ENCODE results near the gene SLC22A31.
A peak's percentile ranks its signal among the peaks of the same experiment; 100 is the strongest.
"Not testable (repeated sequence)": the region's sequence is repeated elsewhere in the genome, so short reads cannot be mapped to it uniquely, and the experiment has no call there.

SLC22A31 gene
- total RNA-seq: 0.09 to 0.42 reads per million in 2 experiments

DNA sequence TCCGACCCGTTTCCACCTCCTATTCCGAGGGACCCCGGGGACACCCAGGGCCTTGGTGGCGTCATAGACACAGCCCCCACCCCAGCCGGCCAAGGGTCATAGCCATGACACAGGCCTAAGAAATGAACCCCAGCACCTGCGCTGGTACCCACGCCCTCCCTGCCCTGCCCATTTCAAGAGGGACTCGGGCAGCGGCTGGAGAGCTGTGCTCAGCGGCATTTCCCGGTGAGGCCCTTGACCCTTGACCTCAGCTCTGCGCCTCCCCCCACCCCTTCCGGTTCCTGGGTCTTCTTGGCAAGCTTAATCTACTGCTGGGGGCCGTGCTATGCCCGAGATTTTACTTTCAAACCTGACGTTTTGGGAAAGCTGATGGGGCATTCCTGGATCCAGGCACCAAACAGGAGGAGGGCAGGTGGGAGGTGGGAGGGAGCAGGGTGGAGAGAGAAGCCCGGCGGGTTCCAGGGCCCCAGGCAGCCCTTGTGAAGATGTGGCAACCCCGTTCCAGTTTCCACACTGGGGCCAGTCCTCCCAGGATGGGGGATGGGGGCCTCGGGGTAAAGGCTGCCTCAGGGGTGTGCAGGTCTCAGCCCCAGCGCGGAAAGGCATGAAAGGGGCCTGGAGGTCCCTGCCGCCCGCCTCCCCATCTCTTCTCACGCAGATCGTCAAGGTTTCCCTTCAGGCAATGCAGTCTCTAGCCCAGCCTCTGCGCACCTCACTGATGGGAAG is at the start of gene SLC22A31:
TSS of gene SLC22A31 (minus strand) at position 414 of the 726 bp plus-strand sequence. CDS start at position 378, 36 bp downstream.
- no peak for DNase-seq (ENCODE audit: low read depth)

DNA sequence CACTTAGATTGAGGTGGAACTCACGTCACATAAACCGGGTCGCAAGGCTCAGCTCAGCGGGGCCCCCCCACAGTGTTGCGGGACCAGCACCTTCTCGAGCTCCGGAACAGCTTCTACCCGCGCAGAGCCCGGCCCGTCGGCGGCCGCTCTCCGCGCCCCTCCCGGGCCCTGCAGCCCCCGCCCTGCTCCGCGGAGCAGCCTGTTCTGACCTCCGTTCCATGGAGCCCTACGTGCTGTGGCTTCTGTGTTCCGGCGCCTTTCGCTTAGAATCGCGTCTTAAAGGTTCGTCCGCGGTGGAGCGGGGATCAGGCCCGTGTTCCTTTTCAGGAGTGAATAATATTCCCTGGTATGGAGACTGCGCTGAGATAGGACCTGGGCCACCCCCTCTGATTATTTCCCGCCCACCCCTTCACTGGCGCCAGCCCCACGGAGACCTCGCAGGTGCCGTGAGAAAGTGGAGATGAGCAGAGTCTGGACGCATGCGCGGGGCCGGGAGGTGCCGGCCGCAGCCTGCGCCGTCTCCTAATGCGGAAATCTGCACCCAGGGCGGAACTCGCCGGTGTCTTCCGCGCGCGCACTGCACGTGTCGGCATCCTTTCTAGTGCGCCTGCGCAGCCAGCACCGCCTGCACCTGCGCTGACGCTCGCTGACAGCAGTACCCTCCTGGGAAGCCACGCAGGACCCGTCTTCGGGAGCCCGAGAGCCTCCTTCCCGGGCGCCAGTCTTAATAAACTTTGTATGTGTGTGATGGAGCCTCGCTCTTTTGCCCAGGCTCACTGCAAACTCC is 48.1 kb upstream of the SLC22A31 start:
- no peak for DNase-seq (ENCODE audit: low read depth)

DNA sequence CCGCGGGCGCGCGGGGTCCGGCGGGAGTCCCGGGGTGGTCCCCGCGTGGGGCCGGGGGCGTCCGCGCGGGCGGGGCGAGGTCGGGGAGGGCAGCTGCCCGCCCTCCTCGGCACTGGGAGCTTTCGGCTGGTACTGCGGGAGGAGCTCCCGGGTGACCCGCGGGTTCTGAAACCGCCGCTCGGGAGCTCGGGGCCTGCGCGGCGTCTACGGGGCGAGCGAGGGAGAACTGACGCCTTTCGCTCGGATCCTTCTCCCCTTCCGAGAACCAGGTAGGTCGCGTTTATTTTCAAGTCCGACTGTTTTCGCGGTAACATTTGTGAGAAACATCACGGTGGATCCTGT is 47.4 kb upstream of the SLC22A31 start:
- not testable (repeated sequence) for DNase-seq (ENCODE audit: low read depth)

DNA sequence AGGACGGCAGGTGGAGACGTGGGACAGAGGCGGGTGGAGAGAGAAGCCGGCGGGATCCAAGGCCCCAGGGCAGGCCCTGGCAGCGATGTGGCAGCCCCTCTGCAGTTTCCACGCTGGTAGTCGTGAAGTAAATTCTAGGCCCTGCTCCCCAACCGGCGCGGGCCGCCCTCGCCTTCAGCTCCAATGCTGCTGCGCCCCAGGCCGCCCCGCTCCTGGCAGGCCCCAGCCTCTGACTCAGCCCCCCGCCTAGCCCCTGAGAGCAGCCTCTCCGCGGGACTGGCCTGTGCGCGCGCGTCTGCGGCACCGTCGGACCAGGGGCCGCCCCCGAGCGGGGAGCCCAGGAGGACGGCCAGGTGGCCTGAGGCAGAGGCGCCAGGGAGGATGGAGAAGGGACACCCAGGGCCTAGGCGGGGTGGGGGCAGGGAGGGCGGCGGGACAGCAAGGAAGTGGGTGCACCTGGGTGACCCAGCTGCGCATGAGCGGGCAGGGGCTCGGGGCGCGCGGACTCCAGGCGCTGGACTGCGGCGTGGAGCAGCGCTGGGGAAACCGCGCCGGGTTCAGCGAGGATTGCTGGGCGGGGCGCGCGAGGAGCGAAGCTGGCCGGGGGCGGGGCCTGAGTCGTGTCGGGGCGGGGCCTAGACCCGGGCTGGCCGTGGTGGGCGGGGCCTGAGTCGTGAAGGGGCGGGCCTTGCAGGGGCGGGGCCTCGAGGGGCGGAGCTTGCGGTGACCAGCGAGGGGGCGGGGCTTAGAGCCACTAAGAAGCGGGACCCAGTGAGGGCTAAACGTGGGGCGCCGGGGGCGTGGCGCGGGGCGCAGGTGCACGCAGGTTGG is 46.8 kb upstream of the SLC22A31 start:
- peak; percentile 95 for DNase-seq (ENCODE audit: low read depth)

DNA sequence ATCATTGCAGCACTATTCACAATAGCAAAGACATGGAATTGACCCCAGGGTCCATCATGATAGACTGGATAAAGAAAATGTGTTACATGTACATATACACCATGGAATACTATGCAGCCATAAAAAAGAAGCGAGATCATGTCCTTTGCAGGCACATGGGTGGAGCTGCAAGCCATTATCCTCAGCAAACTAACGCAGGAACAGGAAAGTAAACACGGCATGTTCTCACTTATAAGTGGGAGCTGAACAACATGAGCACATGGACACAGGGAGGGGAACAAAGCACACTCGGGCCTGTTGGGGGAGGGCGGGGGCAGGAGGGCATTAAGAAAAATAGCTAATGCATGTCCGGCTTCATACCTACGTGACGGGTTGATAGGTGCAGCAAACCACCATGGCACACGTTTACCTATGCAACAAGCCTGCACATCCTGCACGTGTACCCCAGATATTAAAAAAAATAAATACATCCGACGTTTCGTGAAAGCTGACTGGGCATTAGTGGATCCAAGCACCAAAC is 46.1 kb upstream of the SLC22A31 start:
- no peak for DNase-seq (ENCODE audit: low read depth)

DNA sequence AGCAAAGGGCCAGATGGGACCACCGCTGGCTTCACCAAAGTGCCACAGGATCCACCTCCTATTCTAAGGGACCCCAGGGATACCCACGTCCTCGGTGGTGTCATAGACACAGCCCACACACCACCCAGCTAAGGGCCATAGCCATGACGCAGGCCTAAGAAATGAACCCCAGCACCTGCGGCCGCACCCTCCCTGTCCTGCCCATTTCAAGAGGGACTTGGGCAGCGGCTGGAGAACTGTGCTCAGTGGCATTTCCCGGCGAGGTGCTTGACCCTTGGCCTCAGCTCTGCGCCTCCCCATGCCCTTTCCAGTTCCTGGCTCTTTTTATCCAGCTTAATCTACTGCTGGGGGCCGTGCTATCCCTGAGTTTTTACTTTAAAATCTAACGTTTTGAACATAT is 44.4 kb upstream of the SLC22A31 start:
- no peak for DNase-seq (ENCODE audit: low read depth)

DNA sequence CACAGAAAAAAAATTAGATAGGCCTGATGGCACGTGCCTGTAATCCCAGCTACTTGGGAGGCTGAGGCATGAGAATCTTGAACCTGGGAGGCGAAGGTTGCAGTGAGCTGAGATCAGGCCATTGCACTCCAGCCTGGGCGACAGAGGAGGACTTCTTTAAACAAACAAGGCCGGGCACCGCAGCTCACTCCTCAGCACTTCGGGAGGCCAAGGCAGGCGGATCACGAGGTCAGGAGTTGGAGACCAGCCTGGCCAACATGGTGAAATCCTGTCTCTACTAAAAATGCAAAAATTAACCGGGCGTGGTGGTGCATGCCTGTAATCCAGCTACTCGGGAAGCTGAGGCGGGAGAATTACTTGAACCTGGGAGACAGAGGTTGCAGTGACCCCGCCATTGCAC is 43.9 kb upstream of the SLC22A31 start:
- DNase-seq (ENCODE audit: low read depth): not testable (repeated sequence)

DNA sequence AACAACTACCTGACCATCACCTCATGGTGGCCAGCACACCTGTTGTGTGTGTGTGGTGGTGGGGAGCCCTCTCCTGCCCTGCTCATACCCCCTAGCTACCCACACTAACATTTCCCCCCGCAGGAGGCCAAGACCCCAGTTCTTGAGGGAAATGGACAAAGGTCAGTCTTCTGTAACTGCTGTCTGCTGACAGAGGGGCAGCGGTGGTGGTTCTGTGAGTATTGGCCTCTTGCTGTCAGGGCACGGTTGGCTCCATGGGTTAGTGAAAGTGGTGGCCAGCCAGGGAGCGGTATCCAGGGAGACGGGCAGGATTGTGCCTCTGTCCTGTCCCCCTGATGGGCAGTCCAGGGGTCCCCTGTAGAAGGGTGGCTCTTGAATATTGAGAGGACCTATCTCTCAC is 43.3 kb upstream of the SLC22A31 start:
- DNase-seq (ENCODE audit: low read depth): no peak

DNA sequence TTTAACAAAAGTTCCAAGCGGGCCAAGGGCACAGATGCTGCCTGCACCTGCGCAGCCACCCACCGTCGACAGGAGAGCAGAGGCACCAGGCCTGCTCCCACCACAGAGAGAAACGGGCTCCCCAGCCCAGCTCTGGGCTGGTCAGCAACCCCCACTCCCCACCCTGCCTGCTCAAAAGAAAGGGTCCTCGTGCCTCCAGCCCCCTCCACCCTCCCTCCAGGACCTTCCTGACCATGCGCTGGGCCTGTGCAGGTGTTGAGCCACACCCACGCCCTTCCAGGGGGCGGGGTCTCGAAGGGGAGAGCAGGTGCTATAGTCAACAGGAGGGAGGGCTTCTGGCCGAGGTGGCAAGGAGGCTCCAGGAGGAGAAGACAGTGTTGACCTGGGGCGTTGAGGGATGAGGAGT is 42.5 kb upstream of the SLC22A31 start:
- no peak for DNase-seq (ENCODE audit: low read depth)

DNA sequence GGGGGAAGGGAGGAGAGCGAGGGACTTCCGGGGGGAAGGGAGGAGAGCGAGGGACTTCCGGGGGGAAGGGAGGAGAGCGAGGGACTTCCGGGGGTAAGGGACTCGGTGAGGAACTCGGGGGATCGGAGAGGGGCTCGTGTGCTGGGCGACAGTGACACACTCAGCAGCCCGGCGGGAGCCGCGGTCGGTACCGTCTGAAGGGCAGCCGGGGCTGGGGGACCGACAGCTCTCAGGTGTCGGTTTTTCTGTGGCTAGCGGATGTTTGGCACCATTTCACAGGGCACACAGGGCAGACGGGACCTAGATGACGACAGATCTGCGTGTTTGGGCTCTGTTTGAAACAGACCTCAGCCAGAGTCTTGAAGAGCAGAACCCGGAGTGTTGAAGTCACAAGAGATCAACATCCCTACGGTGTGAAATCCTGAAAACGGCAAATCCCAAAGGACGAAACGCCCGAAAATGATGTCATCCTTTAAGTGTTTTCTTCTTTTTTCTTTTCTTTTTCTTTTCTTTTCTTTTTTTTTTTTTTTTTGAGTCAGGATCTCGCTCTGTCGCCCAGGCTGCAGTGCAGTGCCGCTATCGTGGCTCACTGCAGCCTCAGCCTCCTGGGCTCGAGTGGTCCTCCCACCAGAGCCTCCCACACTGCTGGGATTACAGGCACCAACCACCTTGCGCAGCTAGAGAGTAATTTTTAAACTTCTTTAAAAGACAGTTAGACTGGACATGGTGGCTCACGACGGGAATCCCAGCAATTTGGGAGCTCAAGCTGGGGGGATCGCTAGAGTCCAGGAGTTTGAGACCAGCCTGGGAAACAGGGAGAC is 41.1 kb upstream of the SLC22A31 start:
- peak; percentile 82 for DNase-seq (ENCODE audit: low read depth)

DNA sequence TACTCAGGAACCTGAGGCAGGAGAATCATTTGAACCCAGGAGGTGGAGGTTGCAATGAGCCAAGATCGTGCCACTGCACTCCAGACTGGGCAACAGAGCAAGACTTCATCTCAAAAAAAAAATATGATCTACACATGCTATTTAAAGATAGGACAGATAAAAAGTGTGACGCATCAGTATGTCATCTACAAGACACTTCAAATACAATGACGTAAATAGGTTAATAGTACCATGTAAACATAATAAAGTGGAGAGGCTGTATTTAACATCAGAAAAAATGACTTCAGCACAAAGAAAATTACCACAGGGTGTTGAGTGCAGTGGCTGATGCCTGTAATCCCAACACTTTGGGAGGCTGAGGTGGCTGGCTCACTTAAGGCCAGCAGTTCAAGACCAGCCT is 37.4 kb upstream of the SLC22A31 start:
- no peak for DNase-seq (ENCODE audit: low read depth)

DNA sequence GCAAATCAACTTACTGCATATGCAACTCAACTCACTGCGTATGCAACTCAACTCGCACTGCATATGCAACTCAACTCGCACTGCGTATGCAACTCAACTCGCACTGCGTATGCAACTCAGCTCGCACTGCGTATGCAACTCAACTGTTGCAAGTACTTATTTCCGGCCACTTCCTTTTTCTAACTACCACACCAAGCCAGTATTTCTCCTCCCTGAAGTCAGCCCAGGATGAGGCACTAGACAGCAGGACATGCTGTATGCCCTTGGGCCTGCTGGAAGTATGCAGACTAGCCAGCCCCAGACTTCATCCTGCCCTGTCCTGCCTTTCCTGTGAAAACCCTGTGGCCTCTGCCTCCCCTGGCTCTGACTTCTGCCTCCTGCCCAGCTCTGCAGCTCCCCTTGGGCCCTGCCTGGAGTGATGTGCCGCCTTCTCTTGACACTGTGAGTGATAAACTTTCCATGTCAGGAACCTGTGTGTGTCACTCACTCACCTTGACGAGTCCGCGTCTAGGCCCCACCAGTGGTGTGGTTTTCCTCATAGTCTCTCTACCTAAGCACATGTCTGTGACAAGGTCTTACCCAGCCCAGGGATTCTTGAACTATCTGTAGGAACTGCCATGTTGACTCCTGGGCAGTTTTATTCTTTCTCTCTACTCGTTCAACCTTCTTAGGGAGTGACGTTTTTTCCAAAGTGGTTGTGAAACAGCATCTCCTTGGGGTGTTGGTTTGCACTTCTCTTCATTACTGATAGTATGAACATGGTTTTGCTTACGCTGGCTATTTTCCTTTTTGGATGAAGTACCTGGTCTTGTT is 33.5 kb upstream of the SLC22A31 start:
- DNase-seq (ENCODE audit: low read depth): no peak

DNA sequence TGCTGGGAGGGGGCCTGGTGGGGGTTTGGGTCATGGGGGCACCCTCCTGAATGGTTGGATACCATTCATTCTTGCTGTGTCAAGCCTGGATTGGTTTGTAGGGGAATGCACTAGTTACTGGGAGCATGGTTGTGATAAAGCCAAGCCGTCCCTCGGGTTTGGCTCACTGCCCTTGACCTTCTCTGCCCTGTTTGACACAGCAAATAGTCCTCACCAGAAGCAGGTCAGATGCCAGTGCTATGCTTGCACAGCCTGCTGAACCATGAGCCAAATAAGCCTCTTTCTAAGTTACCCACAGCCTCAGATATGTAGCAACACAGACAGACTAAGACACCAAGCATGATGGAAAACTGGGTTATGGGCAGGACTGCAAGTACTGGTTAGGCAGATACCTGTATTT is 31.8 kb upstream of the SLC22A31 start:
- no peak for DNase-seq (ENCODE audit: low read depth)

DNA sequence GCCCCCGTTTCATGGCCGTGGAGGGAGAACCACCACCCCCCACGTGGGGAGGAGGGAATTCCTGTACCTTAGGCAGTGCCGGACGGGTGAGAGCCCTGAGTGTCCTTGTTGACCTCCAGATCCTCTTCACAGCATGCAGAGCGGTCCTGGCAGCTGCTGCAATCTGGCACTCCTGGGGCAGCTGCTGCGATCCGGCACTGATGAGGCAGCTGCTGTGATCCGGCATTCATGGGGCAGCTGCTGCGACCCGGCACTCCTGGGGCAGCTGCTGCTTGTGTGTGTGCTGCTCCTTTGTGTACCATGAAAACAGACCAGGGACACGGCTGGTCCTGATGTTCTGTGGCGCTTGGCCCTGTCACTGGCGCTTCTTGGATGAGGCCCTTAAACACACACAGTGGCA is 29.9 kb upstream of the SLC22A31 start:
- DNase-seq (ENCODE audit: low read depth): no peak

DNA sequence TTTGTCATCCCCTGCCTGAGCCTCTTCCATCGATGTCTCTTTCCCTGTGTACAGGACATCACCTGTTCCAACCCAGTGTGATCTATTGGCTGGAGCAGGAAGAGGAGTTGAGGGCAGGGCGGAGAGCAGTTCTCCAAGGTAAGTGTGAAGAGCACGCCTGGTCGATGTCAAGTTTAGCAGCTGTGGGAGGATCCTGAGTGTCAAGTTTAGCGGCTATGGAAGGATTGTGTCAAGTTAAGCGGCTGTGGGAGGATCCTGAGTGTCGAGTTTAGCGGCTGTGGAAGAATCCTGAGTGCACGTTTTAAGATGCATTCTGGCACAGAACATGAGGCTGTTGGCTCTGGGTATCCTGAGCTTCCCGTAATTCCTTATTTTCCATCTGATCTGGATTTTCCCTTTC is 24.3 kb upstream of the SLC22A31 start:
- no peak for DNase-seq (ENCODE audit: low read depth)

DNA sequence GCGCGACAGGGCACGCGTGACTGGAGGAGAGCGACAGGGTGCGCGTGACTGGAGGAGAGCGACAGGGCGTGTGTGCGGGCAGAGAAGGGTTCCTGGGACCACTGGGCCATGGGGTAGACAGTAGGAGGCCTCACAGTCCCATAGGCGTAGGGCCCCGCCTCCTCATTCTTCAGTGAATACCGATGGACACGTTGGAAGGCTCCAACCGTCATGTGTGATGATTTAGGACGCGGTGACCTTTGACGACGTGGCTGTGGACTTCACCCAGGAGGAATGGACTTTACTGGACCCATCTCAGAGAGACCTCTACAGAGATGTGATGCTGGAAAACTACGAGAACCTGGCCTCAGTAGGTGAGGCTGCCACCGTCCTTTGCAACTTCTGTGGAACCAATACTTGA is 22.6 kb upstream of the SLC22A31 start:
- no peak for DNase-seq (ENCODE audit: low read depth)

DNA sequence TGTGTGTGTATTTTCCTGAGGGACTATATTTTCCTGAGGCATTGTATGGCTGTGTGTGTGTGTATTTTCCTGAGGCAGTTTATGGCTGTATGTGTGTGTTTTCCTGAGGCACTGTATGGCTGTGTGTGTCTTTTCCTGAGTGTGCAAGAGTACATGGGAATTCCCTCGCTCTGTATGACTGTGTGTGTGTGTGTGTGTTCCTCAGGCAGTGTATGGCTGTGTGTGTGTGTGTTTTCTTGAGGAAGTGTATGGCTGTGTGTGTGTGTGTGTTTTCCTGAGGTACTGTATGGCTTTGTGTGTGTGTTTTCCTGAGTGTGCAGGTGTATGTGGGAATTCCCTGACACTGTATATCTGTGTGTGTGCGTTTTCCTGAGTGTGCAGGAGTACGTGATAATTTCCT is 21.3 kb upstream of the SLC22A31 start:
- no peak for DNase-seq (ENCODE audit: low read depth)

DNA sequence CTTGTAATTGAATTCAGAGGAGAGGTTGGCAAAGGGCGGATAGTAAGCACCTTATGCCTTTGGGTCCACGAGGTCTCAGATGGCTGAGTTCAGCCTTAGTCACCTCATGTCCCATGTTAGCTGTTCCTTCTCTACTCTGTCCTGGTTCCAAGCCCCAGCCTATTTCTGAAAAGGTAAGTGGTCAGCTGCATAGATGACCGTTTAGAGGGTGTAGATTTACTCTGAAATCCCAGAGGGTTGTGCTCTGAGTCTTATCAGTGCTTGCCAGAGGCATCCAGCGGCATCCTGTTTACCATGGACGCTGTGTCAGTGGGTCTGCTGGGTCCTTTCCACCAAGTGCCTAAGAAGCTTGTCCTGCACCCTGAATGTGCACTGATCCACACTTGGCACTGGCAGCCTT is 19.0 kb upstream of the SLC22A31 start:
- no peak for DNase-seq (ENCODE audit: low read depth)

DNA sequence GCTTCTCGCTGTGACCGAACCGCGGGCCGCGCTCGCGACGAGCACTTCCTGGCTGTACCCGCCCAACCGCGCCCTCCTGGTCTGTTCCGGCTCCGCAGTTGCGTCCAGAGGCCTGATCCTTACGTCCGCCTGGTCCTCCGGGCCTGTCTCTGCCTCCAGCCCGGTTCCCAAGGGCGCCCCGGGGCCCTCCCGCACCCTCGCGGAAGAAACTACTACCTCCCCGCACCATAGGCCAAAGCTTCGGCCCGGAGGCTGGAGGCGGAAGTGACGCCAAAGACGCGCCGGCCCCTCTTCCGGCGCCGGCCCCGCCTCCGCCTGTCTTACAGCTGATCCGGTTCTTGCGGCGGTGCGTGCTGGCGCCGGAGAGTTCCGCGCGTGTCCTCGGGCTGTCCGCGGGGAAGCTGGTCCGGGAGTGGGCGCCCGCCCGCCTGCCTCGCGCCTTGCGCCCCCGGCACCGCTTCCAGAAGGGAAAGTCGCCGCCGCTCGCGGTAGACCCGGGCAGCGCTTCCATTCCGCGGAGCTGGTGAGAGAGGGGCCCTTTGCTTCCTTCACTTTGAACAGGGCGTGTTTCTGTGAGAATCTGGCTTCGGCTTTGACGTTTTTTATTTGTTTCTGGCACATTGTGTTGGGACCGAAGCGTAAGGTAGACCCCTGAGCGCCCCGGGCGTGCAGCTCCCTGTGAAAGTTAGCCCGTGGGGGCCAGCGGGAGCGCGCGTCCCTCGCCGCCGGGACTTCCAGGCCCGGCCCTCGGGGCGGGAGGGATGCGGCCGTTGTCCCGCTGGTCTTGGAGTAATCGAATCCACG is 17.3 kb upstream of the SLC22A31 start, which contains the start of gene ZNF778:
TSS of gene ZNF778 (plus strand) at position 316 of the 804 bp plus-strand sequence. CDS start 3,425 bp downstream, outside the sequence.
- peak; percentile 71 for DNase-seq (ENCODE audit: low read depth)

DNA sequence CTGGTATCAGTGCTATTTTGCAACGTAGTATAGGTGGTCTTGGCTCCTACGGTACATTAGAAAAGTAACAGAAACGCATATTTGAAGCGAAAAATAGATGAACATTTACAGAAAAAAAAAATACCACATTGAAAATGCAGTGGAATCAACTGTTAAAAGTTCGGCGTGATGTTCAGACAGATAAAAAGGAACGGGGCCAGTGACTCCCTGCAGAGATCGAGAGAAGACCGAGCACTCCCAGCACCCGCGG is 16.7 kb upstream of the SLC22A31 start:
- no peak for DNase-seq (ENCODE audit: low read depth)

Measured in T follicular helper cell (primary cell).